GM19240 (cell line): ENCODE results near the gene WDR20.
"Not testable (repeated sequence)": the region's sequence is repeated elsewhere in the genome, so short reads cannot be mapped to it uniquely, and the experiment has no call there.

Source experiments
- DNase-seq: peaks from one replicate; pipeline ENCODE4 v3.0.0; 2011; ENCODE audit warnings: low spot score; ENCODE audit not compliant: insufficient read length

The WDR20 gene

GRCh38 chr14:102235275-102235897 lies 95.7 kb downstream of the WDR20 start:
- peak; percentile 94 for DNase-seq

GRCh38 chr14:102236026-102236425 lies 96.3 kb downstream of the WDR20 start:
- no peak for DNase-seq

- DNase-seq: no peak
These were observed 98.4 kb downstream of the WDR20 start for GRCh38 chr14:102238131-102238530.

- no peak for DNase-seq
These were observed 99.1 kb downstream of the WDR20 start for GRCh38 chr14:102238766-102239165.

GRCh38 chr14:102239231-102239630 lies 99.5 kb downstream of the WDR20 start:
- DNase-seq: no peak

- DNase-seq: not testable (repeated sequence)
These were observed 100.8 kb downstream of the WDR20 start for GRCh38 chr14:102240481-102240880.

- DNase-seq: no peak
These were observed 101.5 kb downstream of the WDR20 start for GRCh38 chr14:102241147-102241546.

GRCh38 chr14:102243795-102244194 lies 104.1 kb downstream of the WDR20 start:
- not testable (repeated sequence) for DNase-seq

GRCh38 chr14:102246071-102246470 lies 106.4 kb downstream of the WDR20 start:
- no peak for DNase-seq

GRCh38 chr14:102248121-102248520 lies 108.4 kb downstream of the WDR20 start:
- DNase-seq: no peak

- no peak for DNase-seq
These were observed 109.3 kb downstream of the WDR20 start for GRCh38 chr14:102249041-102249440.

- no peak for DNase-seq
These were observed 110.3 kb downstream of the WDR20 start for GRCh38 chr14:102249981-102250380.

- DNase-seq: no peak
These were observed 110.9 kb downstream of the WDR20 start for GRCh38 chr14:102250636-102251035.

- DNase-seq: no peak
These were observed 111.5 kb downstream of the WDR20 start for GRCh38 chr14:102251161-102251560.

- no peak for DNase-seq
These were observed 113.4 kb downstream of the WDR20 start for GRCh38 chr14:102252834-102253801.

- no peak for DNase-seq
These were observed 115.9 kb downstream of the WDR20 start for GRCh38 chr14:102255401-102256190.

GRCh38 chr14:102256716-102257115 lies 117.0 kb downstream of the WDR20 start:
- no peak for DNase-seq

- no peak for DNase-seq
These were observed 118.4 kb downstream of the WDR20 start for GRCh38 chr14:102258136-102258535.
